ENCODE results near the gene DIPK1A. TPM values are rescaled to one million over a fixed set of nuclear protein-coding genes. Genes with fewer than 3 reads are reported as not detected.

Gene DIPK1A
- polyA plus RNA-seq, 2 of the 4 experiments (the other 2 are of a cell fraction), result 12.4 to 21.1 TPM

DNA sequence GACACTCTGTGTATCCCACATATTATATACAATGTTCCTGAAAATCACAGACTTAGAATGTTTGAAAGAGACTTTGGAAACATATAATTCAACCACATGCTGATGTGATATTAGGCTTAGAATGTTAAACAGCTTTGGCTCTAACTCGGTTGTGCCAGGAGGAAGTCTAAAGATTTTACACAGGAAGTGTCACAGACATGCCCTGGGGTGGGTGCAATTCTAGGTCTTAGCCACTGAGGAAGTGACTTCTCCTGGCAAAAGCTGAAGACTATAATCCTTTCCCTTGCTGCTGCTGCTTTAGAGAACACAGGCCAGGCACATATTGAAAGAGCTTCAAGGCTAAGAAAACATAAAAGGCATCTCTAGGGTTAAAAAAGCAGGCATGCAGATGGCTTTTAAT is 78.4 kb downstream of the DIPK1A start:
- POLR2A ChIA-PET, result no interaction called here
- Histone ChIP-seq H3K27ac (no peak overlapping the region), H3K4me2 (no peak overlapping the region), H3K4me1 (0 out of 3 replicates have a peak, but pooled peaks cover 4% of the 10 kb centered on the region), H3K9me3 (no peaks in the 10 kb centered on the region), H3K4me3 (no peak overlapping the region)
- FAIRE-seq, result no peak
- 27% methylated on average over 1 of the region's 1 CpG for WGBS (ENCODE audit: missing lambda C conversion rate)
- DNase-seq (ENCODE audit: low read depth in 1 of 2, low spot score in 1 of 2), result no peak
- CTCF ChIA-PET, result interaction anchor here (1.9 to 3.1 kb wide), 2 partner anchors 24 to 111 kb away, joined by 6 to 17 read pairs; no protein-coding TSS in a partner anchor
- no peak for TF ChIP-seq EHF (CRISPR knock-in tag; IDR thresholded peaks at IDR 0.05)
- TF ChIP-seq, protein P1, sequence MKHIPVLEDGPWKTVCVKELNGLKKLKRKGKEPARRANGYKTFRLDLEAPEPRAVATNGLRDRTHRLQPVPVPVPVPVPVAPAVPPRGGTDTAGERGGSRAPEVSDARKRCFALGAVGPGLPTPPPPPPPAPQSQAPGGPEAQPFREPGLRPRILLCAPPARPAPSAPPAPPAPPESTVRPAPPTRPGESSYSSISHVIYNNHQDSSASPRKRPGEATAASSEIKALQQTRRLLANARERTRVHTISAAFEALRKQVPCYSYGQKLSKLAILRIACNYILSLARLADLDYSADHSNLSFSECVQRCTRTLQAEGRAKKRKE (CRISPR knock-in tag; IDR thresholded peaks at IDR 0.05; ENCODE audit: low read depth), result no peak
- no peak for TF ChIP-seq RCOR1 (IDR thresholded peaks at IDR 0.05; ENCODE audit: low read depth, low read length)
- no peak for TF ChIP-seq POLR2A (IDR thresholded peaks at IDR 0.05; ENCODE audit: low read length)
- no peak for TF ChIP-seq CBX8 (IDR thresholded peaks at IDR 0.05)
- no peak for TF ChIP-seq FOSL2 (IDR thresholded peaks at IDR 0.05)
- no peak for TF ChIP-seq FOSL2 (CRISPR knock-in tag; IDR thresholded peaks at IDR 0.05)
- TF ChIP-seq, protein P2, sequence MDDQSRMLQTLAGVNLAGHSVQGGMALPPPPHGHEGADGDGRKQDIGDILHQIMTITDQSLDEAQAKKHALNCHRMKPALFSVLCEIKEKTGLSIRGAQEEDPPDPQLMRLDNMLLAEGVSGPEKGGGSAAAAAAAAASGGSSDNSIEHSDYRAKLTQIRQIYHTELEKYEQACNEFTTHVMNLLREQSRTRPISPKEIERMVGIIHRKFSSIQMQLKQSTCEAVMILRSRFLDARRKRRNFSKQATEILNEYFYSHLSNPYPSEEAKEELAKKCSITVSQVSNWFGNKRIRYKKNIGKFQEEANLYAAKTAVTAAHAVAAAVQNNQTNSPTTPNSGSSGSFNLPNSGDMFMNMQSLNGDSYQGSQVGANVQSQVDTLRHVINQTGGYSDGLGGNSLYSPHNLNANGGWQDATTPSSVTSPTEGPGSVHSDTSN (IDR thresholded peaks at IDR 0.05), result no peak
- TF ChIP-seq GATA3 (IDR thresholded peaks at IDR 0.05; ENCODE audit: borderline replicate concordance), result no peak
- no peak for TF ChIP-seq CHD2 (IDR thresholded peaks at IDR 0.05; ENCODE audit: low read length, partially characterized antibody)
- no peak for ATAC-seq

DNA sequence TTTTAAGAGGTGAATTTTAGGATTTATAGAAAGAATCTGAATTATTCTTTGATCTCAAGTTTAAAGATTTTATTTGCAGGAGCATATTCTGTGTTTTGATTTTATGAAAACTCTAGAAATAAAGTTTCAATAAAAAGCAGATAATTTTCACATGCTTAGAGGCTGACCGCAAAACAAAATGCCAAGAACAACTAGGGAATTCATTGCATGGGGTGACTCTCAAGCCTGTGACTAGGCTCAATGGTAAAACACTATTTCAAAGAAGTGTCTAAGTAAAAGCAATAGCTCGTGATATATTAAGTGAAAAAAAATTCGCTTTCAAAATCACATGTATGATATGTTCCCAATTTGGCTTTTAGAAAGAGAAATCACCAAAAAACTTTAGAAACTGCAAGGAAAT is 79.9 kb downstream of the DIPK1A start:
- Histone ChIP-seq H3K27ac (no peak overlapping the region), H3K9me3 (no peaks in the 10 kb centered on the region), H3K4me2 (no peak overlapping the region), H3K4me1 (0 out of 3 replicates have a peak, but pooled peaks cover 5% of the 10 kb centered on the region), H3K4me3 (no peak overlapping the region)
- TF ChIP-seq, protein P3, sequence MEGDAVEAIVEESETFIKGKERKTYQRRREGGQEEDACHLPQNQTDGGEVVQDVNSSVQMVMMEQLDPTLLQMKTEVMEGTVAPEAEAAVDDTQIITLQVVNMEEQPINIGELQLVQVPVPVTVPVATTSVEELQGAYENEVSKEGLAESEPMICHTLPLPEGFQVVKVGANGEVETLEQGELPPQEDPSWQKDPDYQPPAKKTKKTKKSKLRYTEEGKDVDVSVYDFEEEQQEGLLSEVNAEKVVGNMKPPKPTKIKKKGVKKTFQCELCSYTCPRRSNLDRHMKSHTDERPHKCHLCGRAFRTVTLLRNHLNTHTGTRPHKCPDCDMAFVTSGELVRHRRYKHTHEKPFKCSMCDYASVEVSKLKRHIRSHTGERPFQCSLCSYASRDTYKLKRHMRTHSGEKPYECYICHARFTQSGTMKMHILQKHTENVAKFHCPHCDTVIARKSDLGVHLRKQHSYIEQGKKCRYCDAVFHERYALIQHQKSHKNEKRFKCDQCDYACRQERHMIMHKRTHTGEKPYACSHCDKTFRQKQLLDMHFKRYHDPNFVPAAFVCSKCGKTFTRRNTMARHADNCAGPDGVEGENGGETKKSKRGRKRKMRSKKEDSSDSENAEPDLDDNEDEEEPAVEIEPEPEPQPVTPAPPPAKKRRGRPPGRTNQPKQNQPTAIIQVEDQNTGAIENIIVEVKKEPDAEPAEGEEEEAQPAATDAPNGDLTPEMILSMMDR (IDR thresholded peaks at IDR 0.05), result no peak
- TF ChIP-seq ESRRA (IDR thresholded peaks at IDR 0.05; ENCODE audit: borderline replicate concordance, low read length) (no peak), RFX5 (IDR thresholded peaks at IDR 0.05) (no peak), NFE2L2 (conservative IDR thresholded peaks at IDR 0.05; ENCODE audit: low read length) (no peak), FOSL2 (IDR thresholded peaks at IDR 0.05) (no peak), FOSL2 (CRISPR knock-in tag; IDR thresholded peaks at IDR 0.05) (no peak), FOXS1 (CRISPR knock-in tag; IDR thresholded peaks at IDR 0.05) (no peak)
- WGBS (ENCODE audit: missing lambda C conversion rate), result 89% methylated on average over 3 of the region's 3 CpGs
- FAIRE-seq (no peak), DNase-seq (ENCODE audit: low read depth in 1 of 2, low spot score in 1 of 2) (no peak), ATAC-seq (no peak)
- CTCF ChIA-PET, result no interaction called here
- POLR2A ChIA-PET, result no interaction called here

DNA sequence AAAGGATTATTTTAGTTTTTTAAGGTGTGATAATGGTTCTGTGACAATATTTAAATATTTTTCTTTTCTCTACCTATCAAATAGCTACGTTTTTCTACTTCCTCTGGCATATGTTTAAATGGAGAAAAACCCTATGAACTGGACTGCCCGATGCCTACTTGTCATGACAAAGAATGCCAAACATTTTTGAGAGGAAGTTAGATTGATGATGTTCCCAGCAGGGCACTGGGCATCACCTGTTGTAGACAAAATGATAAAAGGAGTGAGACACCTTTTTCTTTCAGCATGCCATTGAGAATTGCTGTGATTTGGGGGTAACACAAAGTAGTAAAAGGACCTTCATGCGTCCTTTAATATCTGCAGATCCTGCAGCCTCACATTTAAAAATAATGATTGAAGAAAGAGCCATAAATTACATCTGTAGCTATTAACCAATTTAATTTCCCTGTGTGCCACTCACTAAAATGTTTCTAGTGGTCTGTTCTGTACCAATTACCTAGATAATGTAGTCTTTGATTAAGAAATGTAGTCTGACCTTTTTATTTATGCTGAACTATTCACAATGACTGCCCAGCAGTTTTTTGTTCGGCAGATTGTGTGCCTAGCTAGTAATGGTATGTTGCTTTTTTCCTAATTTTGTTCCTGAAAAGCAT is 81.8 kb downstream of the DIPK1A start:
- DNase-seq (ENCODE audit: low read depth in 1 of 2, low spot score in 1 of 2), result no peak
- no peak overlapping the region for H3K4me2 ChIP-seq
- H3K4me1 ChIP-seq, result 0 out of 3 replicates have a peak, but pooled peaks cover 5% of the 10 kb centered on the region
- H3K9me3 ChIP-seq, result no peaks in the 10 kb centered on the region
- TF ChIP-seq TFCP2L1 (CRISPR knock-in tag; IDR thresholded peaks at IDR 0.05), result no peak
- no peak for TF ChIP-seq HDAC2 (IDR thresholded peaks at IDR 0.05)
- TF ChIP-seq JUN (IDR thresholded peaks at IDR 0.05), result no peak
- no peak for TF ChIP-seq POLR2AphosphoS2 (conservative IDR thresholded peaks at IDR 0.05; ENCODE audit: low read length)
- TF ChIP-seq ZC3H11A (IDR thresholded peaks at IDR 0.05), result no peak
- no peak for TF ChIP-seq HOXA7 (CRISPR knock-in tag; IDR thresholded peaks at IDR 0.05)
- TF ChIP-seq, protein P4, sequence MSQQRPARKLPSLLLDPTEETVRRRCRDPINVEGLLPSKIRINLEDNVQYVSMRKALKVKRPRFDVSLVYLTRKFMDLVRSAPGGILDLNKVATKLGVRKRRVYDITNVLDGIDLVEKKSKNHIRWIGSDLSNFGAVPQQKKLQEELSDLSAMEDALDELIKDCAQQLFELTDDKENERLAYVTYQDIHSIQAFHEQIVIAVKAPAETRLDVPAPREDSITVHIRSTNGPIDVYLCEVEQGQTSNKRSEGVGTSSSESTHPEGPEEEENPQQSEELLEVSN (IDR thresholded peaks at IDR 0.05; ENCODE audit: borderline replicate concordance, low read depth), result no peak
- no peak for TF ChIP-seq JUNB (IDR thresholded peaks at IDR 0.05)
- no peak for TF ChIP-seq BHLHE40 (IDR thresholded peaks at IDR 0.05; ENCODE audit: low read depth, low read length)
- TF ChIP-seq TP53 (CRISPR knock-in tag; IDR thresholded peaks at IDR 0.05), result no peak
- no peak for TF ChIP-seq CBX2 (IDR thresholded peaks at IDR 0.05; ENCODE audit: borderline replicate concordance, low read depth)
- TF ChIP-seq SMC3 (IDR thresholded peaks at IDR 0.05), result no peak
- 73% methylated on average over 4 of the region's 4 CpGs for WGBS (ENCODE audit: missing lambda C conversion rate)
- H3K4me3 ChIP-seq, result no peak overlapping the region
- ChIA-PET POLR2A (no interaction called here), CTCF (interaction anchor here (1.9 to 3.6 kb wide), 2 partner anchors 21 to 82 kb away, joined by 7 to 13 read pairs; partner anchors contain the start of gene DIPK1A)
- no peak for ATAC-seq
- FAIRE-seq, result no peak
- H3K27ac ChIP-seq, result no peak overlapping the region
